Endothelial cell of umbilical vein (primary cell): ENCODE data around the gene ADIPOQ. TPM values are rescaled to one million over a fixed set of nuclear protein-coding genes. Genes with fewer than 3 reads are reported as not detected.

Experiments used
- BruUV-seq: library from RNA; stranded (reverse); fragments of 400-500 nt; replicated peaks from 2 replicates; lab custom pipeline; 2021; lab: Mats Ljungman, UMichigan
- CTCF ChIA-PET: fragments of 300-600, 350-600 bp; sonication (Branson Sonifier 250); formaldehyde crosslinking; loops from one replicate; lab custom pipeline; 2021; ENCODE audit warnings: antibody characterized with exemption, inconsistent platforms; lab: Charles Lee
- POLR2A ChIA-PET: fragments of 300-600, 350-600 bp; sonication (Branson Sonifier 250); formaldehyde crosslinking; loops from one replicate; lab custom pipeline; 2021; ENCODE audit warnings: antibody characterized with exemption, inconsistent platforms; lab: Charles Lee
- DNase-seq: peaks from one replicate; pipeline ENCODE4 v3.0.0-alpha.2; 2011; ENCODE audit warnings: low read depth, low spot score
- FAIRE-seq: peaks from 2 replicates; lab custom pipeline; 2011; peaks lifted over from hg19 to GRCh38; lab: Jason Lieb, UNC
- H2AFZ ChIP-seq: 2 replicates; pipeline ENCODE4 v1.6.0; 2012; ENCODE audit warnings: low read depth, low read length, control low read depth, inconsistent platforms
- H3K27ac ChIP-seq: 2 replicates; pipeline ENCODE4 v1.5.1; 2011; ENCODE audit warnings: low read depth, mild to moderate bottlenecking, control low read depth, low read length, moderate library complexity; ENCODE audit not compliant: insufficient read depth
- H3K27me3 ChIP-seq, 2 experiments: 2 replicates each; pipeline versions ENCODE4 v1.6.0 to v1.6.1; 2011; ENCODE audit warnings: low read length in 2 of 2, mixed read lengths in 1 of 2; ENCODE audit not compliant: control insufficient read depth in 2 of 2, insufficient read depth in 2 of 2
- H3K36me3 ChIP-seq, 2 experiments: 2 replicates in 1 of 2; 3 replicates in 1 of 2; pipeline ENCODE4 v1.5.1; 2011; ENCODE audit warnings: low read length in 2 of 2, mild to moderate bottlenecking in 1 of 2, moderate library complexity in 1 of 2; ENCODE audit not compliant: control insufficient read depth in 2 of 2, insufficient read depth in 2 of 2; ENCODE audit errors: extremely low read depth in 1 of 2
- H3K4me1 ChIP-seq: 3 replicates; pipeline ENCODE4 v1.5.1; 2011; ENCODE audit warnings: mild to moderate bottlenecking, low read length; ENCODE audit not compliant: control insufficient read depth, insufficient read depth; ENCODE audit errors: extremely low read depth
- H3K4me2 ChIP-seq: 2 replicates; pipeline ENCODE4 v1.6.1; 2011; ENCODE audit warnings: low read length, control low read depth, mixed read lengths; ENCODE audit not compliant: insufficient read depth
- H3K4me3 ChIP-seq, 3 experiments: fragments of 200-600 bp in 1 of 3; sonication (generic), shearing (Covaris generic) in 1 of 3; replicated peaks in 1 of 3; 2 replicates each; pipeline ENCODE4 v1.5.1; 2011 to 2016; ENCODE audit warnings: control low read depth in 3 of 3, low read length in 3 of 3, mild to moderate bottlenecking in 2 of 3, inconsistent platforms in 1 of 3, low read depth in 1 of 3, moderate library complexity in 1 of 3; ENCODE audit not compliant: insufficient read depth in 1 of 3
- H3K79me2 ChIP-seq: 2 replicates; pipeline ENCODE4 v1.6.0; 2012; ENCODE audit warnings: low read length, inconsistent platforms; ENCODE audit not compliant: control insufficient read depth, insufficient read depth
- H3K9ac ChIP-seq: replicated peaks from 2 replicates; pipeline ENCODE3; 2011; ENCODE audit warnings: low read length, control low read depth; ENCODE audit not compliant: insufficient read depth; ENCODE audit errors: extremely low read depth
- H3K9me1 ChIP-seq: replicated peaks from 3 replicates; pipeline ENCODE4 v1.6.0; 2011; ENCODE audit warnings: mild to moderate bottlenecking, low read length; ENCODE audit not compliant: control insufficient read depth, insufficient read depth; ENCODE audit errors: extremely low read depth
- H3K9me3 ChIP-seq: replicated peaks from 2 replicates; pipeline ENCODE4 v1.5.1; 2012; ENCODE audit warnings: low read length, inconsistent platforms; ENCODE audit not compliant: control insufficient read depth, insufficient read depth
- H4K20me1 ChIP-seq: replicated peaks from 2 replicates; pipeline ENCODE3; 2011; ENCODE audit warnings: mild to moderate bottlenecking, low read length; ENCODE audit not compliant: control insufficient read depth, insufficient read depth; ENCODE audit errors: extremely low read depth
- EZH2 ChIP-seq: IDR thresholded peaks from 2 replicates; pipeline ENCODE4 v1.6.1; 2012; ENCODE audit warnings: borderline replicate concordance, low read depth, mild to moderate bottlenecking, moderate library complexity, low read length, inconsistent platforms; ENCODE audit not compliant: severe bottlenecking
- FOS ChIP-seq: IDR thresholded peaks from 2 replicates; pipeline ENCODE4 v1.6.1; 2011; ENCODE audit warnings: mild to moderate bottlenecking, low read length, moderate library complexity, borderline replicate concordance; ENCODE audit not compliant: insufficient read depth
- JUN ChIP-seq: IDR thresholded peaks from 2 replicates; pipeline ENCODE4 v1.6.1; 2011; ENCODE audit warnings: borderline replicate concordance, low read depth; ENCODE audit not compliant: insufficient read length, insufficient read depth
- POLR2AphosphoS5 ChIP-seq: IDR thresholded peaks from 2 replicates; pipeline ENCODE4 v1.6.1; 2012; ENCODE audit warnings: low read depth, mild to moderate bottlenecking, control low read depth, low read length, moderate library complexity; ENCODE audit not compliant: insufficient read depth
- dilution Hi-C: fragments of 300-500 bp; cut with MboI; formaldehyde crosslinking; loops from one replicate; pipeline ENCODE4 v1.15.0; 2019; ENCODE audit warnings: low sequenced_read_pairs; ENCODE audit not compliant: extremely low pct_ligation_motif_present
- intact Hi-C: fragments of 100-400 bp; cut with micrococcal nuclease; formaldehyde crosslinking; loops from one replicate; pipeline ENCODE4 v1.10.0; 2022
- polyA plus RNA-seq, 4 experiments: library from polyadenylated mRNA; depleted of rRNA in 3 of 4; stranded (reverse) in 3 of 4; unstranded in 1 of 4; fragments of >200 nt; gene quantifications; 2 replicates each; pipeline versions ENCODE4 v1.2.1 to v1.2.3, GENCODE V29; 2011 to 2012; ENCODE audit warnings: missing spikeins in 1 of 4
- total RNA-seq: library from RNA; stranded (reverse); gene quantifications from 2 replicates; pipeline ENCODE4 v1.2.3, GENCODE V29; 2021

Gene ADIPOQ
- total and polyA plus RNA-seq, 2 donors (not counting 3 experiments of a cell fraction or from before 2014, with no cell fraction given), result not detected

GRCh38 chr3:186814100-186814499, 28.4 kb upstream of the ADIPOQ start:
- no peak overlapping the region for H3K27ac ChIP-seq
- H3K4me2 ChIP-seq, result no peak overlapping the region
- peaks cover 4% of the 10 kb centered on the region for H3K4me1 ChIP-seq
- H3K9me1 ChIP-seq, result no peaks in the 10 kb centered on the region
- dilution Hi-C loops, result no loop called here
- ChIA-PET POLR2A (no interaction called here), CTCF (interaction anchor here (1.5 to 2.0 kb wide), 2 partner anchors 20 to 200 kb away, joined by 3 to 5 read pairs; no protein-coding TSS in a partner anchor)
- H3K4me3 ChIP-seq, result no peak overlapping the region
- DNase-seq, result no peak
- no TSS peak for BruUV-seq
- TF ChIP-seq EZH2 (no peak), FOS (no peak), JUN (no peak), POLR2AphosphoS5 (no peak)
- H3K79me2 ChIP-seq, result no peaks in the 10 kb centered on the region
- FAIRE-seq, result no peak
- no peaks in the 10 kb centered on the region for H4K20me1 ChIP-seq
- intact Hi-C loops, result no loop called here
- H3K36me3 ChIP-seq, result no peaks in the 10 kb centered on the region
- no peak overlapping the region for H2AFZ ChIP-seq
- H3K27me3 ChIP-seq, result no peaks in the 10 kb centered on the region
- no peak overlapping the region for H3K9ac ChIP-seq
- H3K9me3 ChIP-seq, result no peaks in the 10 kb centered on the region

- Histone ChIP-seq H3K27me3 (no peaks in the 10 kb centered on the region), H3K4me1 (peaks cover 4% of the 10 kb centered on the region), H3K9me1 (no peaks in the 10 kb centered on the region), H3K27ac (no peak overlapping the region), H3K36me3 (no peaks in the 10 kb centered on the region), H3K79me2 (no peaks in the 10 kb centered on the region), H3K4me3 (no peak overlapping the region), H3K4me2 (no peak overlapping the region), H3K9me3 (no peaks in the 10 kb centered on the region), H4K20me1 (no peaks in the 10 kb centered on the region), H3K9ac (no peak overlapping the region), H2AFZ (peak overlapping the region; percentile 17)
- ChIA-PET POLR2A (no interaction called here), CTCF (no interaction called here)
- dilution Hi-C loops (no loop called here), intact Hi-C loops (no loop called here)
- TF ChIP-seq FOS, result peak; percentile 54
- TF ChIP-seq JUN, result no peak
- no peak for DNase-seq
- BruUV-seq, result no TSS peak
- peak; percentile 56 for FAIRE-seq
Measured at GRCh38 chr3:186815435-186815834, 27.1 kb upstream of the ADIPOQ start.
